Measurements from ENCODE around the gene TMTC1.

DNA sequence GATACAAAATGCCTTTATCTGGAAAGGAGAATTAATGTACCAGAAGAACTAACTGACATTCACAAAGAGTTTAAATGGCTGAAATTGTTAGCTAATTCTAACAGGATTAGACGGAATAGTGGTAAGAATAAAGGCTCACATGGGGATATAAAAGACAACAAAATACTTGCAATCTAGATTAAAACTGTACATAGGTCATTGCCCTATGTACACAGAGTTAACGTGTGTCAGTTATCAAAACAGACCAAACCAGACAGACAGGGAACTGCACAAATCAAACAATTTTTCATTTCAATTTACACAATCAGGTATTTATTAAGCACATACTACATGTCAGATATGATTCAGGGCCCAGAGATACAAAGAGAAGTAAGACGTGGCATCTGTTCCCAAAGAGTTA, 12.6 kb downstream of the TMTC1 start:
- no peak for TF ChIP-seq SP1 (IDR thresholded peaks at IDR 0.05; ENCODE audit: low read depth, low read length)
- TF ChIP-seq, protein P1, sequence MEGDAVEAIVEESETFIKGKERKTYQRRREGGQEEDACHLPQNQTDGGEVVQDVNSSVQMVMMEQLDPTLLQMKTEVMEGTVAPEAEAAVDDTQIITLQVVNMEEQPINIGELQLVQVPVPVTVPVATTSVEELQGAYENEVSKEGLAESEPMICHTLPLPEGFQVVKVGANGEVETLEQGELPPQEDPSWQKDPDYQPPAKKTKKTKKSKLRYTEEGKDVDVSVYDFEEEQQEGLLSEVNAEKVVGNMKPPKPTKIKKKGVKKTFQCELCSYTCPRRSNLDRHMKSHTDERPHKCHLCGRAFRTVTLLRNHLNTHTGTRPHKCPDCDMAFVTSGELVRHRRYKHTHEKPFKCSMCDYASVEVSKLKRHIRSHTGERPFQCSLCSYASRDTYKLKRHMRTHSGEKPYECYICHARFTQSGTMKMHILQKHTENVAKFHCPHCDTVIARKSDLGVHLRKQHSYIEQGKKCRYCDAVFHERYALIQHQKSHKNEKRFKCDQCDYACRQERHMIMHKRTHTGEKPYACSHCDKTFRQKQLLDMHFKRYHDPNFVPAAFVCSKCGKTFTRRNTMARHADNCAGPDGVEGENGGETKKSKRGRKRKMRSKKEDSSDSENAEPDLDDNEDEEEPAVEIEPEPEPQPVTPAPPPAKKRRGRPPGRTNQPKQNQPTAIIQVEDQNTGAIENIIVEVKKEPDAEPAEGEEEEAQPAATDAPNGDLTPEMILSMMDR (IDR thresholded peaks at IDR 0.05; ENCODE audit: control extremely low read depth in 1 of 3, insufficient read depth in 1 of 3, low read depth in 1 of 3, low read length in 3 of 3), result no peak
- TF ChIP-seq POLR2A (IDR thresholded peaks at IDR 0.05; ENCODE audit: control extremely low read depth in 1 of 2, low read depth in 2 of 2, low read length in 2 of 2), result no peak
- TF ChIP-seq CBX5 (IDR thresholded peaks at IDR 0.05; ENCODE audit: low read depth, low read length), result no peak
- no peak for TF ChIP-seq TAF1 (IDR thresholded peaks at IDR 0.05; ENCODE audit: low read depth, low read length)
- TF ChIP-seq SUZ12 (IDR thresholded peaks at IDR 0.05; ENCODE audit: low read length), result no peak
- TF ChIP-seq BACH1 (IDR thresholded peaks at IDR 0.05; ENCODE audit: low read length), result no peak
- no peak for TF ChIP-seq POLR2AphosphoS5 (IDR thresholded peaks at IDR 0.05; ENCODE audit: low read depth, low read length)
